Adrenal gland (tissue), 5 donors: Measurements from ENCODE around the gene HIF1AN.

Experiments used
- CTCF ChIP-seq, 6 experiments: fragments of 450-650 bp in 4 of 6; fragments of 200-600 bp in 2 of 6; sonication (generic) in 1 of 6; IDR thresholded peaks; 1 replicate in 5 of 6; 2 replicates in 1 of 6; pipeline versions ENCODE4 v1.5.1 to v1.8.0; 2016 to 2021; ENCODE audit warnings: antibody characterized with exemption in 6 of 6, mild to moderate bottlenecking in 2 of 6, moderate library complexity in 1 of 6
- POLR2A ChIP-seq, 2 donors: fragments of 450-650 bp; IDR thresholded peaks; one replicate each; pipeline ENCODE4 v1.6.1; 2017; ENCODE audit warnings: antibody characterized with exemption in 2 of 2, mild to moderate bottlenecking in 2 of 2, moderate library complexity in 1 of 2
- donor health status: DM: no; HTN: no; CAD: no.

GRCh38 chr10:100570506-100570905, 34.8 kb downstream of the HIF1AN start:
- TF ChIP-seq CTCF (IDR thresholded peaks at IDR 0.05): no peak
- no peak for TF ChIP-seq POLR2A (IDR thresholded peaks at IDR 0.05)
